HG02571 (cell line): ENCODE measurements around the gene CASS4.

Source experiments
- ATAC-seq: cut with Tn5 transposase; IDR thresholded peaks from one replicate; pipeline ENCODE4 v1.9.1; 2021; ENCODE audit warnings: mild to moderate bottlenecking, moderate library complexity; ENCODE audit not compliant: unreplicated experiment

The CASS4 gene

GRCh38 chr20:56443654-56444540, 31.8 kb downstream of the CASS4 start:
- ATAC-seq: no peak

GRCh38 chr20:56445130-56445529, 33.1 kb downstream of the CASS4 start:
- ATAC-seq: no peak

DNA sequence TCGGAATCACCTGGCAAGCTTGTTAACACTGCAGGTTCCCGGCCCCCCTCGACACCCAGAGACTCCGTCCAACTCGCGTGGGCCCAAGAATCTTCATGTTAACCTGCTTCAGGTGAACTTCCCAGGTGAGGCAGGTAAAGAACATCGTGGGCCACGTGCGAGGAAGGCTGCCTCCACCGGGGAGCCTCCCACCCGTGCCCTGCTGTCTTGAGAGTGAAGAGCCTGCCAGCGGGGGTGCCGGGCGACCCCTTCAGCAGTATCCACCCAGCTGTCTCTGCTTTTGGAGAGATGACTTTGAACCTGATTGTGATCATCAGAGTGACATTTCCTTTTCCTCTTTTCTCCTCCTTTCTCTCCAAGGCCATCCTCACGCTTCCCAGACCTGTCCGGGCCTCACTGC, 33.5 kb downstream of the CASS4 start:
- ATAC-seq: no peak

- no peak for ATAC-seq
Measured at GRCh38 chr20:56447227-56447626, 35.2 kb downstream of the CASS4 start.

DNA sequence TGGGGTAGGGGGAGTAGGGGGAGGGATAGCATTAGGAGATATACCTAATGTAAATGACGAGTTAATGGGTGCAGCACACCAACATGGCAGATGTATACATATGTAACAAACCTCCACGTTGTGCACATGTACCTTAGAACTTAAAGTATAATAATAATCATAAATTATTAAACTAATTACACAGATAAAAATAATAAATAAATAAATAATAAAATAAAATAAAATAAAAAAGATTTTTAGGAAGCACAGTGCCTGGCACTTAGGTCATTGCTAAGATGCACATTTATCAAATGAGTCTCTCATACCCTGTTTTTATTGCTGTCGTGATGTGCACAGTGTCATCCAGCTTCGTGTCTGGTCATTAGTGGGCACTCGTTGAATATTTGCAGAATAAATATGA, 37.4 kb downstream of the CASS4 start:
- ATAC-seq: no peak

DNA sequence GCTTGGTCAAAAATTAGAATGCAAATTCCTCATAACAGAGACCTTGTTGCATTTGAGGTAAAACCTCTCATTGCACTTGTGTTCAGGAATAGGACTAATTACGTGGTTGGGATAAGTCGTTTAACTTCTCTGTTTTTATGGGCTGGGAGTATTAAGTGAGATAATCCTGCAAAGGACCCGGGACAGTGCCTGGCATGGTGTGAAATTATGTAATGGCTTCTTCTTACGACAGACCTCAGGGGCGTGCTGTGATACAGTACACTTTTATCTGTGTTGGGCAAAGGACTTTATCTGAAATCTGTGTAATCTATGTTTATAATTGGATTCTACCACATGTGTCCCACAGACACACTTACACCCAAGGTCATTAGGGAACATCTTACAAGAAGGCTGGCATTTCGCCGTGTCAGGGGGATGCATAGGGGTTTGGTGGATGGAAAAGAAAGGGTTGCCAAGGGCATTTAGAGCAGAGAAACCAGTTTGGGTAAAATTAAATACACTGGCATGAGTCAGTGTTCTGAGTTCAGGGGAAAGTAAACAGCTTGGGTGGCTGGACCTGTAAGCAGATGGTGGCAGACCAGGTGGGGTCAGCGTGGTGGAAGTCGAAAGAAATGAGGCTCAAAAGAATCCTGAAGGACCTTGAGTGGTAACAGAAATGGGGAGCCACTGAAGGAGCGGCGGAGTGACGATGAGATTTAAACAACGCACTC, 39.2 kb downstream of the CASS4 start:
- no peak for ATAC-seq

- ATAC-seq: peak; percentile 70
Measured at GRCh38 chr20:56453352-56453751, 41.3 kb downstream of the CASS4 start.

DNA sequence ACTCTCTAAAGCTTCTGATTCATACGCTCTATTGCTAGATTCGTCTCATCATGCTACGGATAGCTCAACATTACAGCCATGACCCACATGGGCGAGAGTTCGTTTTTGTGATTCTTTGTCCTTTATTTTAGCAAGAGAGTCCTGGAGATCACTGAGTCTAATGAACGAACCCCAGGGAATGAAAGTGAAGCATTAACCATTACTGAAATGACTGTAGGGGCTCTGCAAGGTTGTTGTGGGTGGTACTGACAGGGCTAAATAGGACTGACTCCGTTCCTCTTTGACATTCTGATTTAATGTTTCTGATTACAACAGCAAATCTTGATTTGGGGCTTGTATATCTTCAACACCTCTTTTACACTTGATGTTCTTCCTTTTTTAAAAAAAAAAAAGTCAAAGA, 42.7 kb downstream of the CASS4 start:
- peak; percentile 63 for ATAC-seq

DNA sequence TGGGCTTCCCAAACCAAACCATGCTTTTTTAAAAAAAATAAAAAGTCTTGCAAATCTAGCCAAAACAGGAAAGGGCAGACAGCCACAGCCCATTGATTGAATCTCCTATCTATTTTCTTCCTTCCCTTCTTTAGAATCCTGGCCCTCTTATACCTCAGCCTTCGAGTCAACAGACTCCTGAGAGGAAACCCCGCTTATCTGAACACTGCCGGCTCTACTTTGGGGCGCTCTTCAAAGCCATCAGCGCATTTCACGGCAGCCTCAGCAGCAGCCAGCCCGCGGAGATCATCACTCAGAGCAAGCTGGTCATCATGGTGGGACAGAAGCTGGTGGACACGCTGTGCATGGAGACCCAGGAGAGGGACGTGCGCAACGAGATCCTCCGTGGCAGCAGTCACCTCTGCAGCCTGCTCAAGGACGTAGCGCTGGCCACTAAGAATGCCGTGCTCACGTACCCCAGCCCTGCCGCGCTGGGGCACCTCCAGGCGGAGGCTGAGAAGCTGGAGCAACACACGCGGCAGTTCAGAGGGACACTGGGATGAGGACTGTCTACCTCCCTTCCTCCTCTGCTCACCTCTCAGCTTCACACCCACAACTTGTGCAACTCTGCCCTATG, 46.3 kb downstream of the CASS4 start:
- no peak for ATAC-seq

DNA sequence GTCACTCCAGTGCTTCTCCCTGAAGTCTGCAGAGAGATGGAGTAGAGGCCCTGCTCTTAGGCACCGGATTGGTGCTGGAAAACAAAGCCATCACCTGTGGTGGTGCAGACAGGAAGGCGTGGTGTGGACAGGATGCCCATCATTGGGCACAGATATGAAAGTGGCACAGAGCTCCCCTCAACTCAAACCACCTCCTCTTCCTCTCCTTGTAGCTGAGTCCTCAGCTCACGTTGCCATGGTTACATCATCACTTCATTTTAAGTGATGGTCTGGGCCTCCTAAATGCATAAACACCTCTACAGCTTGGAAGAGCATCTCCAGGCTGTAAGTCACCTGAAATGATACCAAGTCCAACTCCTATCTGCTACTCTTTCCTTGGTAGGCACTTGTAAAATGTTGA, 48.4 kb downstream of the CASS4 start:
- no peak for ATAC-seq

DNA sequence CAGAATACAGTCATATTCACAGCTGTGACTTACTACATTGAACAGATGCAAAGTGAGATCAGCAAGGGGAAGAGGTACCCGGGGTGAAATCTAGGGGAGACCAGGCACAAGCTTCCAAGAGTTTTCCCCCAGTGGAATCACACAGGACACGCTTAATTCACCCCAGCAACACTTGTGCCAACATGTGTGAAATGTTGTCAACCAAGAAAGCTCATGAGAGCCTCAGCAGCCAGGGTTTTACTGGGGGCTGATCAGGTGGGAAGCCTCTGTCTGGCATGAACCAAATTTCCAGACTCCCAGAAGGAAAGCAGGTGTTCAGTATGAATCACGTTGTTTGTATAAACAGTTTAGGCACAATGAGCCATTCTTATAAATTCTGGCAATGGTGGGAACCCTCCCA, 49.5 kb downstream of the CASS4 start:
- no peak for ATAC-seq

DNA sequence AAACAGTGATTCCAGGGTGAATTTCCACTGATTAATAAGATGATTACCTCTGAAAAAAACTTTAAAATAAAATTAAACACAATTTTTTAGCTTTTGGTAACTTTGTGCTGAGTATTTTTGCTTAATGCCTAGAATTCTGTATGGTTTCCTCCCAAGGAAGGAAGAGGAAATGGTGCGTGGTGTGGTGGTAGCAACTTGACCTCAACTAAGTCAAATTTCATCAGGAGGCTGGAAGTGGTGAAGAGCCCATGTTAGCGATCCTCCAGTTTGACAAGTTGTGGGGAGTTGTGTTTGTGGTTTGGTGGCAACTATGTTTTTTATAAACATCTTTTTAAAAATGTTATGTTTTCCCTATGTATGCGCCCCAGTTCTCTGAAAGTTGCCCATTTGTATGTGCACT, 51.4 kb downstream of the CASS4 start:
- no peak for ATAC-seq

- ATAC-seq: no peak
Measured at GRCh38 chr20:56465997-56466396, 53.9 kb downstream of the CASS4 start.

- ATAC-seq: no peak
Measured at GRCh38 chr20:56467968-56468315, 55.9 kb downstream of the CASS4 start.

- peak; percentile 98 for ATAC-seq
Measured at GRCh38 chr20:56468316-56469076, 56.4 kb downstream of the CASS4 start, which contains the start of gene RTF2. RTF2 (plus strand) TSS chr20:56468627; CDS start chr20:56468698, 71 bp downstream.

DNA sequence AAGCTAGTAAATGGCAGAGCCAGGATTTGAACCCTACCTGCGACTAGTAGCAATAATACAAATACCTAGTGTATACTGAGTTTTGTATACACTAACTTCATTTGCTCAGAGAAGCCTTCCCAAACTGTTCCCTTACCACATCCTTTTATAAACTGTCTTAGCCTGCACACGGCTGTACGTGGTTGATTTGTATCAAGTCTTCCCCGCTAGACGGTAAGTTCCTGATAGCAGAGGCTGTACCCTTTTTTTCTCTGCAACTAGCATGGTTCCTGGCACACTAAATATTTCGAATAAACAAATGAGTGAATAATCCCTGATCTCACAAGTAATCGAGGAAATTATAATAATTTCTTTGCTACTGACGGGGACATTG, 57.0 kb downstream of the CASS4 start:
- ATAC-seq: no peak

DNA sequence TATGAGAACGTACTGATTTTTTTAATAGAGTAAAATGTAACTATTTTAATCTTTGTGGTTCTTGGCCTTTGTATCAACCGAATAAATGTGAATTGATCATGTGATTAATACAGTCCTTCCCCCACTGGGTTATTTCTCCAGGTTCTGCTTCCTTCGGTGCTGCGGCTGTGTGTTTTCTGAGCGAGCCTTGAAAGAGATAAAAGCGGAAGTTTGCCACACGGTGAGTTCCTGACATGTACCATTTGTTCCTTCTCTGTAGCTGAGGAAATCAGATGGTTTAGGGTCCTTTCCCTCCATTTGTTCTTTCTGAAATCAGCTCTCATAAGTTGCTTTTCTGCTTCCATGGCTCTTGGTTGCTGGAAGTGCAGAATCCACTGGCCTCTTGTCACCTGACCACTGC, 71.9 kb downstream of the CASS4 start:
- no peak for ATAC-seq

GRCh38 chr20:56487216-56487615, 75.2 kb downstream of the CASS4 start:
- no peak for ATAC-seq

DNA sequence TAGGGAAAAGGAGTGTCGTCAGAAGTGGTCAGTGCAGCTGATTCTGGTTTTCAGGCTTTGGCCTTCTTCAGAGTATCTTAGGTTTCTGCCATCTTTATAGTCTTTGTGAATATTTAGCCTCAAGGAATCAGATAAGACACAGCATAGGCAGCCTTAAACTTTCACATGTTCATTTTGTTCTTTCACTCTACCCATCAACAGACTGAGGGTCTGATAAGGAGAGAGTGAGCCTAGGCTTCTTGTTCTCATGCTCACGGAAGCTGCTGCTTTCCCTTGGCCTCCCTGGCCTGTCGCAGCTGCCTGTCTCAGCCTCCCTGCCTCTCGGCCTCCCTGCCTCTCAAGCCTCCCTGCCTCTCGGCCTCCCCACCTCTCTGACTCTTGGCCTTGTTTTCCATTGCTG, 76.5 kb downstream of the CASS4 start:
- ATAC-seq: no peak

- ATAC-seq: no peak
Measured at GRCh38 chr20:56501116-56501515, 89.1 kb downstream of the CASS4 start.

- no peak for ATAC-seq
Measured at GRCh38 chr20:56503916-56504315, 91.9 kb downstream of the CASS4 start.
